GM11168 (cell line): ENCODE results near the gene PIGH.
"Not testable (repeated sequence)": the region's sequence is repeated elsewhere in the genome, so short reads cannot be mapped to it uniquely, and the experiment has no call there.

ENCODE experiments used
- in situ Hi-C: fragments of 300-500 bp; cut with MboI; formaldehyde crosslinking; loops from one replicate; pipeline ENCODE4 v1.12.0; 2022; ENCODE audit warnings: low sequenced_read_pairs; ENCODE audit not compliant: unreplicated experiment

The PIGH gene

GRCh38 chr14:67556671-67557070 is 43.4 kb downstream of the PIGH start:
- in situ Hi-C loops: no loop called here

- in situ Hi-C loops: no loop called here
These were observed 44.5 kb downstream of the PIGH start for GRCh38 chr14:67555518-67556090.

GRCh38 chr14:67554341-67554740 is 45.7 kb downstream of the PIGH start:
- in situ Hi-C loops: no loop called here

- in situ Hi-C loops: no loop called here
These were observed 46.5 kb downstream of the PIGH start for GRCh38 chr14:67553547-67553946.

- in situ Hi-C loops: no loop called here
These were observed 48.1 kb downstream of the PIGH start for GRCh38 chr14:67551940-67552339.

- in situ Hi-C loops: no loop called here
These were observed 48.9 kb downstream of the PIGH start for GRCh38 chr14:67551123-67551522.

- in situ Hi-C loops: no loop called here
These were observed 50.3 kb downstream of the PIGH start for GRCh38 chr14:67549734-67550133.

- in situ Hi-C loops: no loop called here
These were observed 52.8 kb downstream of the PIGH start for GRCh38 chr14:67547224-67547780.

- in situ Hi-C loops: no loop called here
These were observed 55.5 kb downstream of the PIGH start for GRCh38 chr14:67544590-67544989.

GRCh38 chr14:67542620-67543019 is 57.4 kb downstream of the PIGH start:
- in situ Hi-C loops: not testable (repeated sequence)

GRCh38 chr14:67541448-67542387 is 58.4 kb downstream of the PIGH start:
- in situ Hi-C loops: no loop called here
